Thyroid gland (tissue), 4 donors: Measurements from ENCODE around the gene PNLIPRP2.

Experiments
- CTCF ChIP-seq, 6 experiments: fragments of 200-600 bp in 3 of 6; fragments of 450-650 bp in 3 of 6; sonication (generic) in 3 of 6; IDR thresholded peaks; one replicate each; pipeline ENCODE4 v1.5.1; 2016 to 2019; ENCODE audit warnings: antibody characterized with exemption in 6 of 6, mild to moderate bottlenecking in 2 of 6, inconsistent platforms in 1 of 6, moderate library complexity in 1 of 6
- POLR2A ChIP-seq, 2 donors: fragments of 450-650 bp; IDR thresholded peaks; one replicate each; pipeline ENCODE4 v1.6.1; 2017; ENCODE audit warnings: antibody characterized with exemption in 2 of 2, mild to moderate bottlenecking in 2 of 2, moderate library complexity in 1 of 2

- TF ChIP-seq CTCF (IDR thresholded peaks at IDR 0.05): no peak
- no peak for TF ChIP-seq POLR2A (IDR thresholded peaks at IDR 0.05)
Measured at GRCh38 chr10:116692225-116692624, 71.5 kb downstream of the PNLIPRP2 start.
